Stimulated activated CD4-positive, alpha-beta T cell treated with anti-CD3 and anti-CD28 coated beads, Interleukin-4, amount 100 ng/mL, for 24 hours (primary cell): ENCODE results near the gene KPNB1.
A peak's percentile ranks its signal among the peaks of the same experiment; 100 is the strongest.

ENCODE experiments used
- DNase-seq: peaks from one replicate; pipeline ENCODE4 v3.0.0-alpha.2; 2020

KPNB1 gene

GRCh38 chr17:47649153-47649971 is at the start of gene KPNB1:
Gene KPNB1 (plus strand): TSS chr17:47649919. CDS start chr17:47650245, 326 bp downstream.
- DNase-seq: peak; percentile 98

- DNase-seq: no peak
Measured at GRCh38 chr17:47603830-47604597, 45.7 kb upstream of the KPNB1 start.

DNA sequence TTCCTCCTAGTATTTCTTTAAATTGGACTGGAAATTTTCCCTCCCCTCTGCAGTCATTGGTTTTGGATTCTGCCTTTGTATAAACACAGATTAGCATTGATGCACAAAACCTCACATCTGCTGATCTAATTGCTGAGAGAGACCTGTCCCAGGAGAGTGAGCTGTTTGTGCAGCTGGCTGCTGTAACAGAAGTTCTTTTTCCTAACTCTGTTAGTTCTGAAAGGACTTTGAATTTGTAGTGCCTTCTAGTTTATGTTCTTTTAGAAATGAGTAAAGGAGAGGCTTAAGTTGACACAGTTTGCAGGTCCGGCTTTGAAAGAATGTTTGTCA is 45.2 kb upstream of the KPNB1 start:
- DNase-seq: no peak

DNA sequence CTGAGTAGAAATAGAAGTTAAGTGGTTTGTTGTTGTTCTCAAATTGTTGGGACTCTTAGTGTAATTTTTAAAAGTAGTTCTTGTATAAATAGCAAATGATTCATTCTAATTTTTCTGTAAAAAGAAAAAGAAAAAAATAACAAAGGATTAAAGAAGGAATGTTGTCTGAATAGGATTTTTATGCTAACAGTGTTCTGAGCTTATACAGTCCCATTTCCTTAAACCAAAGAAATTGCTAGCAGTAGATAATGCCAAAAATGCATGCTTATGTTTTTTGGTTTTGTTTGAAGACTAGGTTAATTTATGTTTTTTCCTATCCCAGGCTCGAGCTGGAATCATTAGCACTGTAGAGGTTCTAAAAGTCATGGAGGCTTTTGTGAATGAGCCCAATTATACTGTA is 44.7 kb upstream of the KPNB1 start:
- no peak for DNase-seq

DNA sequence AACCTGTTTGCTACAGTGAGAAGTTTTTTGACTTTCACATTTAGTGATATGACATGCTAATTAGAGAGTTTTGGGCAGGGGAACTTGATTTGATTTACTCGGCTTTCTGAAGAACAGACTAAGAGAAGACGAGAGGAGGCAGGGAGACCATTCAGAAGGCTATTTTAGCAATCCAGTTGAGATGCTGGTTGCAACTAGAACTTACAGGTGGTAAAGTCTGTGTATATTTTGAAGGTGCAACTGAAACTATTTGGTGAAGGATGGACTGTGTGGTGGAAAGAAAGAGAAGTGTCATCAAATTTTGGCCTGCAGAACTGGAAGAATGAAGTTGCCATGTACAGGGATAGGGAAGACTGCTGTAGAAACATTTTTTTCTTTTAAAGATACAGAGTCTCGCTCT is 42.2 kb upstream of the KPNB1 start:
- DNase-seq: no peak

- no peak for DNase-seq
Measured at GRCh38 chr17:47611372-47612350, 38.1 kb upstream of the KPNB1 start.

- DNase-seq: no peak
Measured at GRCh38 chr17:47615766-47616424, 33.8 kb upstream of the KPNB1 start.

DNA sequence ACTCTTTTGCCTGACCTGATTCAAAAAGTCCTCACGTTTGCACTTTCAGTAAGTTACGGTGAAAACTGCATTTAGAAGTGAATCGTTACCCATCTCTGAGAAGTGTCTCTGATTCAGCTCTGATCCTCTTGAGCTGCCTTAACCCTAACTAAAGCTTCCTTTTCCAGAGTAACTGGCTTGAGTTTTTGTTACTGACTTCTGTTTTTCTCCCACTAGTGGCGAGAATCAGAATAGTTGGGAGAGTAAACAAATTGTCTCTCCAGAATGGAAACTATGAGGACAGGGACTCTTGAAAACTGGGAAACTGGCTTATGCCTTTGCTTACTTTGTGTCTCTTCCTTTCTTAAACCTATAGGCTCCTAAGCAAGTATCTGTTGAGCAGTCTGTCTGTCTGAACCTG is 31.3 kb upstream of the KPNB1 start:
- DNase-seq: no peak

DNA sequence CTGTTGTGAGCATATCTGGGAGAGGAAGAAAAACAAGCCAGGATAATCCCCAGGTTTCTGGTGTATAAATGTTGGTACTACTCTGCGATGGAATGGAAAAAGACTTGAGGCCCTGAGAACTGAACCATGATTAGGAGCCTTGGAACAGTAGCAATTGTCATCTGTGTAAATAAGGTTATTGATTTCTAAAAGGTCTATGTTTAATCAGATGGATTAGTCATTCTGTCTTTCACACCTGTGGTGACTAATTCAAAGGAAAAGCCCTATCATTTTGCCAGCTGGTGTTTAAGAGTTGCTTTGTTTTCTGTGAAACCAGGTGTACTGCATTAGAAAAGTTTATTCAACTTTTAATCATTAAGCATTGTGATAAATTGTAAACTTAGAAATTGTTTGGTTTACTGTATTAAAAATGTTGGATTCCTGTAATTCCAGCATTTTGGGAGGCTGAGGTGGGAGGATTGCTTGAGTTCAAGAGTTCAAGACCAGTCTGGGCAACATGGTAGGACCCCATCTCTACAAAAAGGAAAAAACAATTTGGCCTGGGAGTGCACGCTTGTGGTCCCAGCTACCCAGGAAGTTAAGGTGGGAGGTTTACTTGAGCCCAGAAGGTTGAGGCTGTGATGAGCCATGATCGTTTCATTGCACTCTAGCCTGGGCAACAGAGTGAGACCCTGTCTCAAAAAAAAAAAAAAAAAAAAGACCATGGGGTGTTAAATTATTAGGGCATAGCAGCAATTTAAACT is 29.0 kb upstream of the KPNB1 start:
- DNase-seq: no peak

DNA sequence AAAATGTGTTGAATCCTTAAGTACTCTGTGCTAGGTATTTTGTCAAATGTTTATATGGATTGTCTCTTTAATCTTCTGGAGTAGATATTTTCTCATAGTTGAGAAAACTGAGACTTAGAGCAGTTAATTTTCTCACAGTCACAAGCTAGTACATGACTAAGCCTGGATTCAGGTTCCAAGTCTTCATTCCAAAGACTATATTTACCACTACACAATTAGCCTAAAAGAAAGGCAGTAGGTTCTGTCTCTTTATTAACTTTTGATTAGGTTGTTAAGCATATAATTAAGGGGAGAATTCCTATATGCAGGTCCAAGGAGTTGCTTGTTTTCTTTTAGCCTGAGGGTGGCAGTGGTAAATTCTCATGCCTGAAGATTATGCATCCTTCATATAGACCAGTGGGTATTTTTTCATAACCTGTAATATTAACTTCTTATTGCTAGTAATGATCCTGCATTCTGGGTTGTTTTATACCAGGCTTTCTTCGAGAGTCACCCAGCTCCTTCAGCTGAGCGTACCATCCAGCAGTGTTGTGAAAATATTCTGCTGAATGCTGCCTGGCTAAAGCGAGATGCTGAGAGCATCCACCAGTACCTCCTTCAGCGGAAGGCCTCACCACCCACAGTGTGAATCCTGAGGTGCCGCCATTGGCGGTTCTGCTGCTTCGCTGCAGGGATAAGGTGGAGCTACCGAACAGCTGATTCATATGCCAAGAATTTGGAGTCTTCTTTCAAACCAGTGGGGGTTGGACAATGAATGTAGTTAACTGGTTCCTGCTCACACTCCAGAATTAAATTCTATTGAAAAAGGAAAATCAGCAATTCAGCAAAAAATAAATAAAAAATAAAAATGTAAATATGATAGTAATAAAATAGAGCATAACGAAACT is 28.2 kb upstream of the KPNB1 start:
- no peak for DNase-seq

- no peak for DNase-seq
Measured at GRCh38 chr17:47622180-47622549, 27.6 kb upstream of the KPNB1 start.

DNA sequence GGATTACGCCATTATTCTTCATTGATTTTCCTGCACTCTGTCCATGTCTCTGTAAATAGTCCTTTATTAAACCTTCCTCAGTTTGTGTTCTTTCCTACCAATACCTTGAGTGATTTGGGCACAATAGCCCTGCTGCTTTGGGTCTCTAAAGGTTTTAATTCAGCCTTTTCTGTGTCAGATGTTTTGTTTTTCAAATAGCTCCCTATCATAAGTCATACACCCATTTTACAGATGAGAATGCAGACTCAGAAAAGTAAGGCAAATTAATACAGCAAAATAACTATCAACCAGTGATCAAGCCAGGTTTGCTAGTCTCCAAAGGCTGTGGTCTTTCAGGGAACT is 25.0 kb upstream of the KPNB1 start:
- no peak for DNase-seq

- no peak for DNase-seq
Measured at GRCh38 chr17:47628014-47628566, 21.6 kb upstream of the KPNB1 start.

GRCh38 chr17:47629826-47630225 is 19.9 kb upstream of the KPNB1 start:
- no peak for DNase-seq

DNA sequence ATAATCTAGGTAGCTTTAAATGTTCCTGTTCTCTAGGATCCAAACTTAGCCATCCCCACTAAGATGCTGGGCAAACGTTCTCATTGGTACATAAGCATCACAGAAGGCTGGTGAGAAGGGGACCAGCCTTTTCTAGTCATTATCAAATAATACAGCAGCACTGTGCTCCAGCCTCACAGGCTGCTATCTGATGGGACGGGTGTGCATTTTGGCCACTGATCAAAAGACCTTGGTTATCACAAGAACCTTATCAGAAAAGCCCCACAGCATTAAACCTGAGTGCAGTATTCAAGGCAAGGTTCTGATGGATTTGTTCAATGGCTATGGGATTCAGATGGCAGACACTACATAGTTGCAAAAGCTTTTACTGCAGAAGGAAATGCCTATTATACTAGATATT is 19.1 kb upstream of the KPNB1 start:
- DNase-seq: no peak

DNA sequence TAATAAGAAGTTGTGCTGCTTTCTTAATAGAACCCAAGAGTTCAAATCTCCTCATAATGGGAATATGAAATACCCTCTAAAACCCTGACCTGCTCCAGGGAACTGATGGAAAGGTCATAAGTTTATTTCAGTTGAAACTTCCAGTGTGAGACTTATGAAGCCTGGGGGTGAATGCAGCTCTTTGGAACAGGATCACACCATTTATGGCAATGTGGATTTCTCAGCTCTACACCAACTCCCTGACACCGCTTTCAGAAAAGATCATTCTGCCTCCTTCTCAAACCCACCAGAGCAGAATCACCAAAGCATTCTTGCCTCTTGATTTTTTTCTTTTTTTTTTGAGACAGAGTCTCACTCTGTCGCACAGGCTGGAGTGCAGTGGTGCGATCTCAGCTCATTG is 16.7 kb upstream of the KPNB1 start:
- no peak for DNase-seq

DNA sequence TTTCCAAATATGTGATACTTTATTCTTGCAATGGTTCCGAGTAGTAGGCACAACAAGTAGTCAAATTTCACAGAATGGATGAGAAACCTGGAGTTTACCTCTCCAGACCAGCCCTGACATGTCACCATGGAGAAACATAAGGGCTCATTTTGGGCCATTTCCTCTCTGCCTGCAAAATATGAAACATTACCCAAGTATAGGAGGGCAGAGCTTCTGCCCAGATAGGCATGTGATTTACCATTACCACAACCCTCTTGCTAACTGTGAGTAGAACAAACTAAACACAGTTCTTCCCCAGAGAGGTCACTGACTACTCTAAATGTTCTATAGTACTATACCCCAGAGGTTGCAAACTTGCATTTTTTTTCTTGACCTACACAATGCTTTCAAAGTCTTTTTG is 15.7 kb upstream of the KPNB1 start:
- DNase-seq: no peak

DNA sequence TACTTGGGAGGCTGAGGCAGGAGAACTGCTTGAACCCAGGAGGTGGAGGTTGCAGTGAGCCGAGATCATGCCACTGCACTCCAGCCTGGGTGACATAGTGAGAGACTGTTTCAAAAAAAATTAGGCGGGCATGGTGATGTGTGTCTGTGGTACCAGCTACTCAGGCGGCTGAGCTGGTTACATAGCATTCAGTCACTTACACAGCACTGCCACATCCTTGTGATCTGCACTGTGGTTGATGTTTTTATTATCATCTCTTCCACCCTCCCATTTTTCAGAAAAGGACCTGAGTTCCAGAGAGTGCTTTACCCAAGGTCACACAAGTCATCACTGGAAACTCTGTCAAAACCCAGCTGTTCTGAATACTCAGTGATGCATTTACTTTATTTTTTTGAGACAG is 14.8 kb upstream of the KPNB1 start:
- no peak for DNase-seq

DNA sequence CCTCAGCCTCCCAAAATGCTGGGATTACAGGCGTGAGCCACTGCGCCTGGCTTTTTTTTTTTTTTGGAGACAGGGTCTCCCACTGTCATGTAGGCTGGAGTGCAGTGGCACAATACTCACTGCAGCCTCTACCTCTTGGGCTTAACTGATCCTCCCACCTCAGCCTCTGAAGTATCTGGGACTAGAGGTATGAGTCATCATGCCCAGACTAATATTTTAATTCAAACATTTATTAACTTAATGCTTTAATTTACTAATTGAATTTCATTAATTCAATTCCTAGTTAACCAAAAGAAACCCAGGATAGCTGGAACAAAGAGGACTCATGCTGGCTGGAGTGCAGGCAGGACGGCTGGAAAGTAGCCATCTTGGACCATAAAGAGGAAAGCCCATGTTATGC is 14.0 kb upstream of the KPNB1 start:
- no peak for DNase-seq

DNA sequence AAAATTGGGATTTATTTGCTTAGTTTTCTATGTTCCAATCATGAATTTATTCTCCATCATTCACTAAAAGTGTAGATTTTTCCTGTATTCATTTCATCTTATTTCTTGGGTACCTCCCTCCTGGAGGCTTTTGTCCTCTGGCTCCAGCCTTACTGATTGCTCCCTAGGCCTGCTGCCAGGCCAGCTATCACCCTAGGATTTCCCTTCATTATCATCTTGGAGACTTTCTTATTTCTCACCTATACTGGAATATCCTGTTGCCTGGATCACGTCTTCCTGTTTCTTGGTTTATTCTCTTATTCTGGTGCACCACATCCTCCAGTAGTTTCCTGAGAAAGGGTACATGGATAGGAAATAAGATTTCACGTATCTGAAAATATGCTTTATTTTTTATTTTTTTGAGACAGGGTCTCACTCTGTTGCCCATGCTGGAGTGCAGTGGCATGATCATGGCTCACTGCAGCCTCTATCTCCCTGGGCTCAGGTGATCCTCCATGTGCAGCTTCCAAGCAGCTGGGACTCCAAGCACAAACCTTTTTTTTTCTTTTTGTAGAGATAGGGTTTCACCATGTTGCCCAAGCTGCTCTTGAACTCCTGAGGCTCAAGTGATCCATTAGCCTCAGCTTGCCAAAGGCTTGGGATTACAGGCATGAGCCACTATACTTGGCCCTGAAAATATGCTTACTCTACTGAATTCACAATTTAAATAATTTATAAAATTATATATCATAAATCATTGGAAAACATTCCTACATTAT is 13.3 kb upstream of the KPNB1 start:
- no peak for DNase-seq
